ENCODE measurements around the gene ASPSCR1.

DNA sequence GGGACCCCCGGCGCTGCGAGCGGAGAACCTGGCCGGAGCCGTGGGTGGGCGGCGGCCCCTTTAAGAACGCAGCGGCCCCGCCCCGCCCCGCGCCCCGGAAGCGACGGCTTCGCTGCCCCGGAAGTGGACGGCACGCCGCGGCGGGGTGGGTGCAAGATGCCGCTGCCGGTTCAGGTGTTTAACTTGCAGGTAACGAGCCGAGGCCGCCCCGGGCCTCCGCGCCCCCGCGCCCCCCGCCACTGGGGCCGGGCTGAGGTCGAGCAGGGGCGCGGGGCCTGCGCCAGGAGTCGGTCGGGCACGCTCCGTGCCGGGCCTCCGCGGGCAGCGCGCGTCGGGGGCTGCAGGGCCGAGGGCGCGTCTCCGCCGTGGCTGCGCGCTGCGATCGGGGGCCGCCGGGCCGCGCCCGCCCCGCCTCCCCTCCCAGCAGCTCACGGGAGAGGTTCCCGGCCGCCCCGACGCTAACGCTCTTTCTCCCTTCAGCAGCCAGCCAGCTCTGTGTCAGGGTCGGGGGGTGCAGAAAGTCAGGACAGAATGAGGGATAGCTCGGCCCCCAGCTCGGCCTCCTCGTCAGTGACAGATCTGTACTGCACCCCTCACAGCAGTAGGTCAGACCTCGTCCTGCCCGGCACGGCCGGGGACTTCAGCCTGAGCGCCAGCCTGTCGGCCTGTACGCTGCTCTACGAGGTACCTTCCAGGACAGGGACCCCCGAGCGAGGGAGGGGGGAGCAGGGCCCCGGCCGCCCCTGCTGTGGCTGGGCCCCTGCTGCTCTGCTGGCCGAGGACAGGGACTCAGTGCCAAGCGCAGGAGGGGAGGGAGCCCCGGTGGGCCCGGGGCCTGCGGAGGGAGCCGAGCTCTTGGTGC, 74.6 kb downstream of the ASPSCR1 start, which contains the start of the genes GPS1 and RFNG:
- TF ChIP-seq, protein P1, sequence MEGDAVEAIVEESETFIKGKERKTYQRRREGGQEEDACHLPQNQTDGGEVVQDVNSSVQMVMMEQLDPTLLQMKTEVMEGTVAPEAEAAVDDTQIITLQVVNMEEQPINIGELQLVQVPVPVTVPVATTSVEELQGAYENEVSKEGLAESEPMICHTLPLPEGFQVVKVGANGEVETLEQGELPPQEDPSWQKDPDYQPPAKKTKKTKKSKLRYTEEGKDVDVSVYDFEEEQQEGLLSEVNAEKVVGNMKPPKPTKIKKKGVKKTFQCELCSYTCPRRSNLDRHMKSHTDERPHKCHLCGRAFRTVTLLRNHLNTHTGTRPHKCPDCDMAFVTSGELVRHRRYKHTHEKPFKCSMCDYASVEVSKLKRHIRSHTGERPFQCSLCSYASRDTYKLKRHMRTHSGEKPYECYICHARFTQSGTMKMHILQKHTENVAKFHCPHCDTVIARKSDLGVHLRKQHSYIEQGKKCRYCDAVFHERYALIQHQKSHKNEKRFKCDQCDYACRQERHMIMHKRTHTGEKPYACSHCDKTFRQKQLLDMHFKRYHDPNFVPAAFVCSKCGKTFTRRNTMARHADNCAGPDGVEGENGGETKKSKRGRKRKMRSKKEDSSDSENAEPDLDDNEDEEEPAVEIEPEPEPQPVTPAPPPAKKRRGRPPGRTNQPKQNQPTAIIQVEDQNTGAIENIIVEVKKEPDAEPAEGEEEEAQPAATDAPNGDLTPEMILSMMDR (conservative IDR thresholded peaks at IDR 0.05) = no peak
- TF ChIP-seq EZH2 (IDR thresholded peaks at IDR 0.05; ENCODE audit: low read depth) = no peak
